ENCODE data around the gene MGP. TPM values are rescaled to one million over a fixed set of nuclear protein-coding genes. Genes with fewer than 3 reads are reported as not detected.
A peak's percentile ranks its signal among the peaks of the same experiment; 100 is the strongest.

MGP gene
- total RNA-seq, 4 donors from 2014 or later, result 90.5 to 499 (median 234) TPM

GRCh38 chr12:14845350-14845750 lies 40.3 kb downstream of the MGP start:
- no peaks in the 10 kb centered on the region for H3K36me3 ChIP-seq
- WGBS, 2 donors (ENCODE audit: low coverage in 1 of 2), result 16 to 17% methylated on average over 3 of the region's 3 CpGs
- intact Hi-C loops (cut with DNase I; ENCODE audit: low total_unique reads), result loop anchor here (5.0 to 10.0 kb wide), 2 partner anchors 152 to 299 kb away; no protein-coding TSS in a partner anchor
- H3K4me3 ChIP-seq, result no peak overlapping the region
- H3K9me3 ChIP-seq, result no peaks in the 10 kb centered on the region
- H3K27me3 ChIP-seq, result no peaks in the 10 kb centered on the region
- H3K27ac ChIP-seq, result peak overlapping the region in 3 of 4 donors; percentile 5 to 22 (median 20)
- DNase-seq, result peak; percentile 49
- peaks cover 10 to 53% (median 28%) of the 10 kb centered on the region in 4 donors for H3K4me1 ChIP-seq
- in situ Hi-C loops (cut with MboI; ENCODE audit: low pct_ligation_motif_present in 1 of 4, low pct_unique_long_range_greater_than_20kb in 1 of 4, low sequenced_read_pairs in 3 of 4), result loop anchor here (5.0 to 25.0 kb wide), 4 partner anchors 152 to 667 kb away; partner anchors contain the start of gene RERG (in 2 of the 4)
- TF ChIP-seq, protein P1, sequence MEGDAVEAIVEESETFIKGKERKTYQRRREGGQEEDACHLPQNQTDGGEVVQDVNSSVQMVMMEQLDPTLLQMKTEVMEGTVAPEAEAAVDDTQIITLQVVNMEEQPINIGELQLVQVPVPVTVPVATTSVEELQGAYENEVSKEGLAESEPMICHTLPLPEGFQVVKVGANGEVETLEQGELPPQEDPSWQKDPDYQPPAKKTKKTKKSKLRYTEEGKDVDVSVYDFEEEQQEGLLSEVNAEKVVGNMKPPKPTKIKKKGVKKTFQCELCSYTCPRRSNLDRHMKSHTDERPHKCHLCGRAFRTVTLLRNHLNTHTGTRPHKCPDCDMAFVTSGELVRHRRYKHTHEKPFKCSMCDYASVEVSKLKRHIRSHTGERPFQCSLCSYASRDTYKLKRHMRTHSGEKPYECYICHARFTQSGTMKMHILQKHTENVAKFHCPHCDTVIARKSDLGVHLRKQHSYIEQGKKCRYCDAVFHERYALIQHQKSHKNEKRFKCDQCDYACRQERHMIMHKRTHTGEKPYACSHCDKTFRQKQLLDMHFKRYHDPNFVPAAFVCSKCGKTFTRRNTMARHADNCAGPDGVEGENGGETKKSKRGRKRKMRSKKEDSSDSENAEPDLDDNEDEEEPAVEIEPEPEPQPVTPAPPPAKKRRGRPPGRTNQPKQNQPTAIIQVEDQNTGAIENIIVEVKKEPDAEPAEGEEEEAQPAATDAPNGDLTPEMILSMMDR (IDR thresholded peaks at IDR 0.05), result peak; percentile 69 to 89 (median 73)
- no peak for TF ChIP-seq EP300 (IDR thresholded peaks at IDR 0.05; ENCODE audit: low read depth)

GRCh38 chr12:14844401-14844800 lies 41.3 kb downstream of the MGP start:
- no peak overlapping the region for H3K4me3 ChIP-seq
- in situ Hi-C loops (cut with MboI; ENCODE audit: low pct_ligation_motif_present in 1 of 4, low pct_unique_long_range_greater_than_20kb in 1 of 4, low sequenced_read_pairs in 3 of 4) (loop anchor here in 3 of 4 donors (5.0 to 25.0 kb wide), 4 partner anchors 153 to 668 kb away; partner anchors contain the start of gene RERG (in 2 of the 3)), intact Hi-C loops (cut with DNase I; ENCODE audit: low total_unique reads) (loop anchor here (5.0 to 10.0 kb wide), 2 partner anchors 300 to 378 kb away; partner anchors contain the start of gene RERG)
- no peak overlapping the region for H3K27ac ChIP-seq
- no peaks in the 10 kb centered on the region for H3K27me3 ChIP-seq
- H3K4me1 ChIP-seq, result peaks cover 10 to 58% (median 28%) of the 10 kb centered on the region in 4 donors
- no peak for DNase-seq
- H3K36me3 ChIP-seq, result no peaks in the 10 kb centered on the region
- H3K9me3 ChIP-seq, result no peaks in the 10 kb centered on the region
- no peak for TF ChIP-seq EP300 (IDR thresholded peaks at IDR 0.05; ENCODE audit: low read depth)
- no peak for TF ChIP-seq POLR2AphosphoS5 (IDR thresholded peaks at IDR 0.05)
- TF ChIP-seq POLR2A (IDR thresholded peaks at IDR 0.05), result no peak
- TF ChIP-seq, protein P1 (IDR thresholded peaks at IDR 0.05), result no peak

GRCh38 chr12:14843425-14843887 lies 42.2 kb downstream of the MGP start, which contains the start of gene ART4:
Gene ART4 (minus strand): TSS chr12:14843526. CDS start chr12:14843113, 413 bp downstream.
- TF ChIP-seq EP300 (IDR thresholded peaks at IDR 0.05; ENCODE audit: low read depth), result no peak
- TF ChIP-seq, protein P1 (IDR thresholded peaks at IDR 0.05), result no peak
- no peak for TF ChIP-seq POLR2A (IDR thresholded peaks at IDR 0.05)
- TF ChIP-seq POLR2AphosphoS5 (IDR thresholded peaks at IDR 0.05), result no peak
- no peaks in the 10 kb centered on the region for H3K9me3 ChIP-seq
- WGBS, 2 donors (ENCODE audit: low coverage in 1 of 2), result 81 to 86% methylated on average over 3 to 10 of the region's 10 CpGs
- H3K27me3 ChIP-seq, result no peaks in the 10 kb centered on the region
- in situ Hi-C loops (cut with MboI; ENCODE audit: low pct_ligation_motif_present in 1 of 4, low pct_unique_long_range_greater_than_20kb in 1 of 4, low sequenced_read_pairs in 3 of 4), result loop anchor here in 3 of 4 donors (5.0 to 25.0 kb wide), 4 partner anchors 154 to 669 kb away; partner anchors contain the start of gene RERG (in 2 of the 3)
- H3K4me3 ChIP-seq, result no peak within 1 kb of the TSS
- H3K27ac ChIP-seq, result peak within 1 kb of the TSS; percentile 26 to 51 (median 44)
- no peak for DNase-seq
- H3K4me1 ChIP-seq, result peaks cover 10 to 58% (median 28%) of the 10 kb centered on the region in 4 donors
- intact Hi-C loops (cut with DNase I; ENCODE audit: low total_unique reads), result loop anchor here (5.0 to 10.0 kb wide), 2 partner anchors 301 to 379 kb away; partner anchors contain the start of gene RERG
- H3K36me3 ChIP-seq, result no peaks in the 10 kb centered on the region

GRCh38 chr12:14842315-14842714 lies 43.3 kb downstream of the MGP start:
- H3K36me3 ChIP-seq, result no peaks in the 10 kb centered on the region
- in situ Hi-C loops (cut with MboI; ENCODE audit: low pct_ligation_motif_present in 1 of 4, low pct_unique_long_range_greater_than_20kb in 1 of 4, low sequenced_read_pairs in 3 of 4) (loop anchor here in 3 of 4 donors (5.0 to 25.0 kb wide), 4 partner anchors 155 to 670 kb away; partner anchors contain the start of gene RERG (in 2 of the 3)), intact Hi-C loops (cut with DNase I; ENCODE audit: low total_unique reads) (loop anchor here (5.0 to 10.0 kb wide), 2 partner anchors 302 to 380 kb away; partner anchors contain the start of gene RERG)
- H3K4me1 ChIP-seq, result peaks cover 10 to 58% (median 27%) of the 10 kb centered on the region in 4 donors
- H3K27ac ChIP-seq, result peak overlapping the region; percentile 26 to 51 (median 44)
- WGBS, 2 donors (ENCODE audit: low coverage in 1 of 2), result 51 to 68% methylated on average over 3 of the region's 3 CpGs
- H3K9me3 ChIP-seq, result no peaks in the 10 kb centered on the region
- DNase-seq, result no peak
- no peak for TF ChIP-seq POLR2AphosphoS5 (IDR thresholded peaks at IDR 0.05)
- no peak for TF ChIP-seq POLR2A (IDR thresholded peaks at IDR 0.05)
- TF ChIP-seq, protein P1 (IDR thresholded peaks at IDR 0.05), result no peak
- no peak for TF ChIP-seq EP300 (IDR thresholded peaks at IDR 0.05; ENCODE audit: low read depth)
- no peak overlapping the region for H3K4me3 ChIP-seq
- H3K27me3 ChIP-seq, result no peaks in the 10 kb centered on the region

Data from transverse colon (tissue), 4 donors.